ENCODE data around the gene CRABP2. TPM values are rescaled to one million over a fixed set of nuclear protein-coding genes. Genes with fewer than 3 reads are reported as not detected.

The CRABP2 gene
- total RNA-seq, 1 donor from 2014 or later = 146 TPM

DNA sequence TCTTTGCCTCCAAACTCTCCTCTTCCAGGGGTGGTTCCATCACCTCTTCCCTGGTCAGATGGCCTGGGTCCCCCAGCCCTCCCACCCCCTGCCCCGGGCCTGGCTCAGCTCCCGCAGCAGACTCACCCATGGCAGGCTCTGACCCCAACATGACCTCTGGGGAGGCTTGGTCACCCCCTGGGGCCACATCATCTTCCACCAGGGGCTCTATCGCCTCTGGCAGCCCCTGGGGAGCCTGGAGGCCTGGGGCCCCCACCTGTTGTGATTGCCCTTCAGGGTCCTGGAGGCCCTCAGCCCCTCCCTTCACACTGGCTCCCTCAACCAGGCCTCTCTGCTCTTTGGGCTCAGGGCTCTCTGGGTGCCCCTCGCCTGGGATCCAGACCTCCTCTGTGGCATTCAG is 34.6 kb downstream of the CRABP2 start:
- Mint-ChIP-seq H3K36me3 (ENCODE audit: unreplicated experiment) (peaks cover 21% of the 10 kb centered on the region), H3K4me3 (ENCODE audit: unreplicated experiment) (no peak overlapping the region), H3K9me3 (ENCODE audit: unreplicated experiment) (no peaks in the 10 kb centered on the region), H3K27me3 (ENCODE audit: unreplicated experiment) (no peaks in the 10 kb centered on the region), H3K4me1 (ENCODE audit: unreplicated experiment) (peaks cover 41% of the 10 kb centered on the region), H3K27ac (ENCODE audit: unreplicated experiment) (no peak overlapping the region)
- TF ChIP-seq, protein P1, sequence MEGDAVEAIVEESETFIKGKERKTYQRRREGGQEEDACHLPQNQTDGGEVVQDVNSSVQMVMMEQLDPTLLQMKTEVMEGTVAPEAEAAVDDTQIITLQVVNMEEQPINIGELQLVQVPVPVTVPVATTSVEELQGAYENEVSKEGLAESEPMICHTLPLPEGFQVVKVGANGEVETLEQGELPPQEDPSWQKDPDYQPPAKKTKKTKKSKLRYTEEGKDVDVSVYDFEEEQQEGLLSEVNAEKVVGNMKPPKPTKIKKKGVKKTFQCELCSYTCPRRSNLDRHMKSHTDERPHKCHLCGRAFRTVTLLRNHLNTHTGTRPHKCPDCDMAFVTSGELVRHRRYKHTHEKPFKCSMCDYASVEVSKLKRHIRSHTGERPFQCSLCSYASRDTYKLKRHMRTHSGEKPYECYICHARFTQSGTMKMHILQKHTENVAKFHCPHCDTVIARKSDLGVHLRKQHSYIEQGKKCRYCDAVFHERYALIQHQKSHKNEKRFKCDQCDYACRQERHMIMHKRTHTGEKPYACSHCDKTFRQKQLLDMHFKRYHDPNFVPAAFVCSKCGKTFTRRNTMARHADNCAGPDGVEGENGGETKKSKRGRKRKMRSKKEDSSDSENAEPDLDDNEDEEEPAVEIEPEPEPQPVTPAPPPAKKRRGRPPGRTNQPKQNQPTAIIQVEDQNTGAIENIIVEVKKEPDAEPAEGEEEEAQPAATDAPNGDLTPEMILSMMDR (IDR thresholded peaks at IDR 0.05) = no peak
- DNase-seq (ENCODE audit: extremely low spot score, unreplicated experiment) = no peak

DNA sequence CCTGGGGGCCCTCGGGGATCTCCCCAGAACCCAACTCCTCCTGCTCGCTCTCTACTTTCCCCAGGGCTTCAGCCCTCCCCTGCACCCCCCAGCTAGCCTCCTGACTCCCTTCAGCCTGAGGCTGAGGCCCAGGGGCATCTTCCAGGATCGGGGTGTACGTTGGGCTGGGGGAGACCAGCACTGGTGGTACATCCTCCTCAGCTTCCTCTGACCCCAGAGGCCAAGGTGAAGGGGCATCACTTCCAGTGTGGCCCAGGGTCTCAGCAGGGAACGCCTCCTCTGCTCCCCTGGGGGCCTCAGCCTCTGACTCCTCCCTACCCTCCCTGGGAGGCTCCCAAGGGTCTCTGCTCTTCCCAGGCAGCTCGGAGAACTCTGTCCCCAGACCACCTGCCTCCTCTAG is 35.0 kb downstream of the CRABP2 start:
- Mint-ChIP-seq H3K4me3 (ENCODE audit: unreplicated experiment) (no peak overlapping the region), H3K27ac (ENCODE audit: unreplicated experiment) (no peak overlapping the region), H3K36me3 (ENCODE audit: unreplicated experiment) (peaks cover 21% of the 10 kb centered on the region), H3K9me3 (ENCODE audit: unreplicated experiment) (no peaks in the 10 kb centered on the region), H3K27me3 (ENCODE audit: unreplicated experiment) (no peaks in the 10 kb centered on the region), H3K4me1 (ENCODE audit: unreplicated experiment) (peaks cover 41% of the 10 kb centered on the region)
- no peak for DNase-seq (ENCODE audit: extremely low spot score, unreplicated experiment)
- TF ChIP-seq, protein P1 (IDR thresholded peaks at IDR 0.05) = no peak

DNA sequence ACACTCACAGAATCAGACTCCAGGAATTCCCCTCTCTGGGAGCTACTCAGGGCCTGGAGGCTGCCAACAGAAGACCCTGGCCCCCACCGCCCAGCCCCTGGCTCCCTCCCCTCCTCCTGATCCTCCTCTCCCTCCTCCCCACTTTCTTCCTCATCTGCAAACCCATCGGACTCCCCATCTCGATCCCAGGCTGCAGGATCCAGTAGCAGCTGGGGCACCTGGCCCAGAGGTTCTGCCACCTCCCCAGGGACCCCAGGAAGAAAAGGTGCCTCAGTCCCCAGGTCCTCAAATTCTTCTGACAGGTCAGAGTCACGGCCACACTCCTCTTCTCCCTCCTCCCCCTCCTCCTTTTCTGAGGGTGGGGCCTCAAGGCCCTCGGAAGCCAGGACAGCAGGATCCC is 35.6 kb downstream of the CRABP2 start:
- TF ChIP-seq, protein P1 (IDR thresholded peaks at IDR 0.05) = no peak
- Mint-ChIP-seq H3K4me3 (ENCODE audit: unreplicated experiment) (no peak overlapping the region), H3K36me3 (ENCODE audit: unreplicated experiment) (peaks cover 21% of the 10 kb centered on the region), H3K27ac (ENCODE audit: unreplicated experiment) (no peak overlapping the region), H3K9me3 (ENCODE audit: unreplicated experiment) (no peaks in the 10 kb centered on the region), H3K27me3 (ENCODE audit: unreplicated experiment) (no peaks in the 10 kb centered on the region), H3K4me1 (ENCODE audit: unreplicated experiment) (peaks cover 40% of the 10 kb centered on the region)
- no peak for DNase-seq (ENCODE audit: extremely low spot score, unreplicated experiment)

DNA sequence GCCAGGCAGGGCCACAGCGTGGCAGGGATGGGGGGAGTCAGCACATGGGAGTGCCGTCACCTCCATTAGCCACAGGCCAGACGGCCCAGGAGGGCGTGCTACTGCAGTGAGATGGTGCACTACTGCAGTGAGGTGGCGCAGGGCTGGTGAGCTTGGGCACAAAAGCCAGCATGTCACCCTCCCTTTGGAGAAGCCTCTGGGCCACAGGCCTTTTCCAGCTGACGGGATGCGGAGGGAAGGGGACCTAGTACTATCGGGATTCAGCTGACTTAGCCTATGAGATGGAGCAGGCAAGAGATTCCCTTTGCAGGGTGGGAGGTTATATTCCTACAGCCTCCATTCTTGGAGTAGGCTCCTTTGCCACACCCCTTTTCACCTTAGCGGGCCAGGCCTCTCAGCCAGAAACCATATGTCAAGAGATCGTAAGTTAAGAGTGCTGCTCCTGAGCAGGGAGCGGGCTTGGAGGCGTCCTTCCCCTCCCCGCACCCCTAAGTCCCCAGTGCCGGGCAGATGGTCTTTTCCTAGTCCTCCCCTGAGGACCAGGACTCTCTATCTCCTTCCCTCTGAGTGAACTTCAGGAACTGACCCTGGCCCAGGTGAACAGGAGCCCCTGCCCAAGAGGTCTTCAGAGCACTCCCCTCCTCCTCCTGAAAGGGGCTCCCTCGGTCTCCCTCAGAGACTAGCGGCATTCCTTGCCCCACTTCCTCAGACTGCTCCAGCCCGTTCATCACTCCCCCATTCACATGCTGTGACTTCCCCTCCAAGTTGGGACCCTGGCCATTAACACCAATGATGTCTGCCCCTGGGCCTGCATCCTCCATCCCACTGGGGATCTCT is 36.4 kb downstream of the CRABP2 start:
- Mint-ChIP-seq H3K4me1 (ENCODE audit: unreplicated experiment) (peaks cover 41% of the 10 kb centered on the region), H3K4me3 (ENCODE audit: unreplicated experiment) (no peak overlapping the region)

More for the DNA sequence above, 36.4 kb downstream of the CRABP2 start:
- H3K27me3 Mint-ChIP-seq (ENCODE audit: unreplicated experiment) = no peaks in the 10 kb centered on the region
- H3K36me3 Mint-ChIP-seq (ENCODE audit: unreplicated experiment) = peaks cover 19% of the 10 kb centered on the region
- no peak overlapping the region for H3K27ac Mint-ChIP-seq (ENCODE audit: unreplicated experiment)
- no peak for DNase-seq (ENCODE audit: extremely low spot score, unreplicated experiment)
- no peaks in the 10 kb centered on the region for H3K9me3 Mint-ChIP-seq (ENCODE audit: unreplicated experiment)
- TF ChIP-seq, protein P1 (IDR thresholded peaks at IDR 0.05) = no peak
